ENCODE measurements around the gene GPRASP2.

GPRASP2 gene

GRCh38 chrX:102696306-102696705 is 15.9 kb upstream of the GPRASP2 start:
- TF ChIP-seq CTCF (IDR thresholded peaks at IDR 0.05; ENCODE audit: low read depth, low read length), result no peak
- no peak overlapping the region for H3K4me3 ChIP-seq (replicated peaks in 1 of 2; ENCODE audit: low read depth in 2 of 2, low read length in 2 of 2)
- DNase-seq (ENCODE audit: low read depth in 2 of 2), result no peak

- no peak for TF ChIP-seq CTCF (IDR thresholded peaks at IDR 0.05; ENCODE audit: low read depth, low read length)
- H3K4me3 ChIP-seq (replicated peaks in 1 of 2; ENCODE audit: low read depth in 2 of 2, low read length in 2 of 2), result no peak overlapping the region
- DNase-seq (ENCODE audit: low read depth in 2 of 2), result peak; percentile 57 to 67
These were observed 14.8 kb upstream of the GPRASP2 start for GRCh38 chrX:102697494-102697893.

GRCh38 chrX:102708900-102709299 is 3.3 kb upstream of the GPRASP2 start:
- H3K4me3 ChIP-seq (replicated peaks in 1 of 2; ENCODE audit: low read depth in 2 of 2, low read length in 2 of 2), result no peak overlapping the region
- TF ChIP-seq CTCF (IDR thresholded peaks at IDR 0.05; ENCODE audit: low read depth, low read length), result no peak
- no peak for DNase-seq (ENCODE audit: low read depth in 2 of 2)

- no peak for DNase-seq (ENCODE audit: low read depth in 2 of 2)
- H3K4me3 ChIP-seq (replicated peaks in 1 of 2; ENCODE audit: low read depth in 2 of 2, low read length in 2 of 2), result peak overlapping the region; percentile 66 to 74
- TF ChIP-seq CTCF (IDR thresholded peaks at IDR 0.05; ENCODE audit: low read depth, low read length), result no peak
These were observed 404 bp upstream of the GPRASP2 start for GRCh38 chrX:102711872-102712215.

GRCh38 chrX:102712981-102713625 is 855 bp downstream of the GPRASP2 start:
- peak overlapping the region; percentile 66 to 74 for H3K4me3 ChIP-seq (replicated peaks in 1 of 2; ENCODE audit: low read depth in 2 of 2, low read length in 2 of 2)
- DNase-seq (ENCODE audit: low read depth in 2 of 2), result peak; percentile 61 to 72
- TF ChIP-seq CTCF (IDR thresholded peaks at IDR 0.05; ENCODE audit: low read depth, low read length), result peak; percentile 65

GRCh38 chrX:102714994-102715393 is 2.7 kb downstream of the GPRASP2 start:
- no peak for DNase-seq (ENCODE audit: low read depth in 2 of 2)
- no peak for TF ChIP-seq CTCF (IDR thresholded peaks at IDR 0.05; ENCODE audit: low read depth, low read length)
- H3K4me3 ChIP-seq (replicated peaks in 1 of 2; ENCODE audit: low read depth in 2 of 2, low read length in 2 of 2), result no peak overlapping the region

GRCh38 chrX:102715967-102716366 is 3.7 kb downstream of the GPRASP2 start:
- no peak overlapping the region for H3K4me3 ChIP-seq (replicated peaks in 1 of 2; ENCODE audit: low read depth in 2 of 2, low read length in 2 of 2)
- DNase-seq (ENCODE audit: low read depth in 2 of 2), result no peak
- no peak for TF ChIP-seq CTCF (IDR thresholded peaks at IDR 0.05; ENCODE audit: low read depth, low read length)

Measured in cardiac fibroblast (primary cell).